ENCODE results near the gene SPOCK1.

- TF ChIP-seq POLR2AphosphoS5 (IDR thresholded peaks at IDR 0.05; ENCODE audit: borderline replicate concordance, low read depth, low read length): no peak
- TF ChIP-seq FOXP2 (optimal IDR thresholded peaks at IDR 0.05; ENCODE audit: control extremely low read depth, extremely low read length, insufficient read depth): no peak
- no peak for TF ChIP-seq EZH2 (IDR thresholded peaks at IDR 0.05)
Measured at GRCh38 chr5:137205231-137206027, 293.7 kb downstream of the SPOCK1 start.

Data from SK-N-MC (cell line).